HTR-8/SVneo (cell line): ENCODE measurements around the gene NUP88.

Experiments
- DNase-seq: peaks from one replicate; pipeline ENCODE4 v3.0.0; 2011; ENCODE audit warnings: low spot score, mixed read lengths; ENCODE audit not compliant: insufficient read length
- FAIRE-seq: peaks from 2 replicates; lab custom pipeline; 2011; peaks lifted over from hg19 to GRCh38; lab: Jason Lieb, UNC

Gene NUP88

DNA sequence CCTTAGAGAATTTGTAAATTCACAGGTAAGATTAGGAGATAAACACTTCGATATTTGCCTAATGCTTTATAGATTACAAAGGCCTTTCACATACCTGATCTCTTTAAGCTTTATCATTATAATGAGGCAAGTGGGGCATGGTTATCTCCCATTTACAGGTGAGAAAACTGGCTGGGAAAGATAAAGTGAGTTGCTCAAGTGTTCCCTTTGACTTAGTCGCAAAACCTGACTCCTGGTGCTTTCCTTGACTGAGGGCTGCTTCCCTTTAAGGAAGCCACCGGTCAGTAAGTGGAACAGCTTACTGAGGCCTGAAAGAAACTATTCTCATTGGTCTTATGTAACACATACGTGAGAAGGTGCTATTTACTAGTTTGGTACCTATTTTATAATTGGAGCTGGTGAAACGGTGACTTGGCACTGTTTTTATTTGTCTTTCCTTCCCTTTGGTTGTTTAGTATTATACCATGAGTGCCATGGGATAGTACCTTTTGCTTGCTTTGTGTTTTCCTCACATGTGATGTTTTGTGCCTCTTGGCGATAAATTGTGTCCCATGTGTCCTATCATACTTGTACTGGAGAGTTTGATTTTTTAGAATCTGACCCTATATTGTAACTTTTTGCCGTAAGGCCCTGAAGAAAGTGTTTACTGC is 57.2 kb downstream of the NUP88 start:
- FAIRE-seq (no peak), DNase-seq (no peak)

DNA sequence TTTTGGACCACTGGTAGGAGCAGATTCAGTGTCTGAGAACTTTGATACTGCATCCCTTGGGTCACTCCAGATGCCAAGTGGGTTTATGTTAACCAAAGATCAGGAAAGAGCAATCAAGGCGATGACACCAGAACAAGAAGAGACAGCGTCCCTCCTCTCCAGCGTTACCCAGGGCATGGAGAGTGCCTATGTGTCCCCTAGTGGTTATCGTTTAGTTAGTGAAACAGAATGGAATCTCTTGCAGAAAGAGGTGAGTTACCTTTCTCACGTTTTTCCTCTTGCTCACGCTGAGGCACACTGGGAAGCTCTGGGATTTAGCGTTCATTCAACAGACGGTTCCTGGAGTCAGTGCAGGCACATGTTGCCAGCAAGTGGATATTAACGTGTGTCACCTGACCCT is 58.0 kb downstream of the NUP88 start:
- DNase-seq (no peak), FAIRE-seq (no peak)

DNA sequence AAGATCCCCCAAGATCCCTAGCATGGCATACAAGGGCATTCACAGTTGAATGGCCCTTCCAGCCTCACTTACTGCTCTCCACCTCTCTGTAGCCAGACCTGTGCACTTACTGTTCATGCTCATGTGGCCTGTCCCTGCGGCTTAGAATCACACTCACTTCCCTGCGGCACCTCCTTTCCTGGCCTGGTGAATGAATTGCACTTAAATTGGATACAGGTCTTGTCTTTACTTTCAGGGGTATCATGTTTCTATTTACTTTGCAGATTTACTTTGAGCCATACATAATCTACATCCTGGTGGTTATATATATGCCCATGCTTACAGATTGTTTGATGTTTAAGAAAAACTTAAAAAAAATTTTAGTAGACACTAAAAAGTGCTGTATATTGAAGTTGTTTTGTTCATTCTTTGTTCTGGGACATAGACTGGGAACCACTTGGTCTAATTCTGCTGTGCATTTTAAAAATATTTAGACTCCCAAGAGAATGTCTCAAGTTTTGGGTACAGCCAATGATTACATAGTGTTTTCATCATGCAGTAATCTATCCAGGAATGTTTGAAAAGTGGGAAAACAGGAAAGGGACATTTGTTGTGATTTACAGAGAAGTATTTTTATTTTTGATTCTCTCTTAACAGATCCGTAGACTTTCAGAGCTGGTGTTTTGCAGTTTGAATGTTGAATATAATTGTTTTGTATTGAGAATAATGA is 63.9 kb downstream of the NUP88 start:
- no peak for DNase-seq
- no peak for FAIRE-seq

DNA sequence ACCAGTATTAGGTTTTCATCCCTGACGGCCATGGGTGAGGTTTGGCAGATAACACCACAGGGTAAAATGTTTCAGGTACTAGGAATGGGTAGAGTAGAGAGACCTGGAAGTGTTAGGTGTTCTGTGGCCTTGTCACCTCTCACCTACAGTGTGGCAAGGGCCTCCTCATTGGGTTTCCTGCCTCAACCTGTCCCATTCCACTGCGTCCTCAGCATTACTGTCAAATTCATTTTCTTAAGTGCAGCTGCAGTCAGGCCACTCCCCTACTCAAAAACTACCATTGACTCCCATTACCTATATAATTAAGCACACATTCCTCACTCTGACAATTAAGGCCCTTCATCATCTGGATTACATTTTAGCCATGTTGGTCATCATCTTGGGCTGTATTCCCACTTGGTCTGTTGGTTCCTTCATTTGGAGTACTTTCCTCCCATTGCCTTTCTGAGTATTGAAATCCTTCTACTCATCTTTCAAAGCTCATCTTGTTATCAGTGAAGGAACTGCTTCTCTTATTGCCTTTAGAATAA is 64.5 kb downstream of the NUP88 start:
- DNase-seq (no peak), FAIRE-seq (no peak)

GRCh38 chr17:5354310-5354709 is 65.2 kb downstream of the NUP88 start:
- FAIRE-seq = no peak
- no peak for DNase-seq

GRCh38 chr17:5352681-5353289 is 66.7 kb downstream of the NUP88 start:
- no peak for DNase-seq
- no peak for FAIRE-seq

- FAIRE-seq = no peak
- no peak for DNase-seq
Observed at GRCh38 chr17:5344914-5345313, 74.5 kb downstream of the NUP88 start.
